Keratinocyte (primary cell): ENCODE measurements around the gene CENPF. TPM values are rescaled to one million over a fixed set of nuclear protein-coding genes. Genes with fewer than 3 reads are reported as not detected.

Experiments used
- DNase-seq: peaks from one replicate; pipeline ENCODE4 v3.0.0-alpha.2; 2011; ENCODE audit warnings: low read depth, missing footprints, low spot score
- FAIRE-seq: peaks from 2 replicates; lab custom pipeline; 2011; peaks lifted over from hg19 to GRCh38; lab: Jason Lieb, UNC
- H2AFZ ChIP-seq: 2 replicates; pipeline ENCODE4 v1.6.0; 2012; ENCODE audit warnings: low read length, control low read depth, inconsistent platforms; ENCODE audit not compliant: control insufficient read depth
- H3K27ac ChIP-seq: 2 replicates; pipeline ENCODE4 v1.5.1; 2011; ENCODE audit warnings: low read length; ENCODE audit not compliant: control insufficient read depth, insufficient read depth
- H3K27me3 ChIP-seq: 3 replicates; pipeline ENCODE4 v1.6.0; 2011; ENCODE audit warnings: low read length; ENCODE audit not compliant: control insufficient read depth, insufficient read depth; ENCODE audit errors: extremely low read depth
- H3K36me3 ChIP-seq, 2 experiments: 2 replicates in 1 of 2; 3 replicates in 1 of 2; pipeline ENCODE4 v1.5.1; 2011; ENCODE audit warnings: low read length in 2 of 2, mild to moderate bottlenecking in 1 of 2; ENCODE audit not compliant: control insufficient read depth in 2 of 2, insufficient read depth in 2 of 2; ENCODE audit errors: extremely low read depth in 1 of 2
- H3K4me1 ChIP-seq: 3 replicates; pipeline ENCODE4 v1.5.1; 2011; ENCODE audit warnings: low read length; ENCODE audit not compliant: control insufficient read depth, insufficient read depth; ENCODE audit errors: extremely low read depth
- H3K4me2 ChIP-seq: 3 replicates; pipeline ENCODE4 v1.6.0; 2011; ENCODE audit warnings: low read depth, low read length; ENCODE audit not compliant: control insufficient read depth, insufficient read depth; ENCODE audit errors: extremely low read depth
- H3K4me3 ChIP-seq, 3 experiments: fragments of 200-600 bp in 1 of 3; sonication (generic) in 1 of 3; 2 replicates in 2 of 3; 3 replicates in 1 of 3; pipeline ENCODE4 v1.5.1; 2011 to 2016; ENCODE audit warnings: low read length in 3 of 3, mild to moderate bottlenecking in 3 of 3, control low read depth in 2 of 3, inconsistent platforms in 1 of 3, low read depth in 1 of 3, mixed read lengths in 1 of 3, mixed run types in 1 of 3, moderate library complexity in 1 of 3; ENCODE audit not compliant: control insufficient read depth in 2 of 3, insufficient read depth in 2 of 3; ENCODE audit errors: extremely low read depth in 1 of 3
- H3K79me2 ChIP-seq: 2 replicates; pipeline ENCODE4 v1.6.0; 2012; ENCODE audit warnings: low read length; ENCODE audit not compliant: control insufficient read depth, insufficient read depth
- H3K9ac ChIP-seq: 3 replicates; pipeline ENCODE4 v1.6.0; 2011; ENCODE audit warnings: low read length; ENCODE audit not compliant: control insufficient read depth, insufficient read depth; ENCODE audit errors: extremely low read depth
- H3K9me1 ChIP-seq: 3 replicates; pipeline ENCODE4 v1.6.0; 2011; ENCODE audit warnings: low read length; ENCODE audit not compliant: control insufficient read depth, insufficient read depth; ENCODE audit errors: extremely low read depth
- H3K9me3 ChIP-seq: 2 replicates; pipeline ENCODE4 v1.5.1; 2012; ENCODE audit warnings: low read depth, low read length; ENCODE audit not compliant: control insufficient read depth
- H4K20me1 ChIP-seq: 3 replicates; pipeline ENCODE4 v1.6.0; 2011; ENCODE audit warnings: low read length; ENCODE audit not compliant: control insufficient read depth, insufficient read depth; ENCODE audit errors: extremely low read depth
- EZH2 ChIP-seq: IDR thresholded peaks from one replicate; pipeline ENCODE4 v1.6.1; 2012; ENCODE audit warnings: inconsistent platforms, mild to moderate bottlenecking, low read length, moderate library complexity
- dilution Hi-C: fragments of 300-500 bp; cut with MboI; formaldehyde crosslinking; loops from one replicate; pipeline ENCODE4 v1.7.0; 2020; ENCODE audit warnings: low sequenced_read_pairs; ENCODE audit not compliant: extremely low pct_ligation_motif_present
- polyA plus RNA-seq, 5 experiments: library from polyadenylated mRNA; depleted of rRNA in 3 of 5; stranded (reverse) in 3 of 5; stranded (forward) in 1 of 5; unstranded in 1 of 5; fragments of >200 nt; gene quantifications; 1 replicate in 1 of 5; 2 replicates in 3 of 5; 3 replicates in 1 of 5; pipeline versions ENCODE4 v1.2.1 to v1.2.3, GENCODE V29; 2011 to 2012; ENCODE audit warnings: missing spikeins in 2 of 5, low read depth in 1 of 5, low replicate concordance in 1 of 5
- TF ChIP-seq, protein P1 (sequence below), 3 experiments: IDR thresholded peaks in 1 of 3; conservative IDR thresholded peaks in 1 of 3; optimal IDR thresholded peaks in 1 of 3; 2 replicates in 2 of 3; 3 replicates in 1 of 3; pipeline versions ENCODE3 to v1.5.1; 2011; ENCODE audit warnings: low read length in 3 of 3, mild to moderate bottlenecking in 3 of 3, moderate library complexity in 2 of 3, control low read depth in 1 of 3, inconsistent platforms in 1 of 3; ENCODE audit not compliant: insufficient read depth in 2 of 3; ENCODE audit errors: extremely low read depth in 1 of 3

The CENPF gene
- polyA plus RNA-seq, 1 donor (not counting 4 experiments of a cell fraction or from before 2014, with no cell fraction given) = 14.4 TPM

DNA sequence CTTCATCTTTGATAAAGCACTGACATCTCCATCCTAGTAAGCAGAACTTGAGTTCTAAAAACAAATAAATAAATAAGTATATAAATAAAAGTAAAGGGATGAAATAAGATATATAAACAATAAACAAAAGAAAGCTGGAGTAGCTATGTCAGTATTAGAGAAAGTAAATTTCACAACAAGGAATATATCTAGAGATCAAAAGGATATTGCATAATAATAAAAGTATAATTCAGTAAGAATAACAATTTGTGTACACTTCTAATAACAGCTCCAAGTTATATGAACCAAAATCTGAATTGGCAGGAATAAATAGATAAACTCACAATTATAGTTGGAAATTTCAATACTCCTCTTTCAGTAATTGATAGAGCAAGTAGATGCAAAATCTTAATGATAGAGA lies 9.8 kb upstream of the CENPF start:
- no peak for FAIRE-seq
- dilution Hi-C loops = no loop called here

DNA sequence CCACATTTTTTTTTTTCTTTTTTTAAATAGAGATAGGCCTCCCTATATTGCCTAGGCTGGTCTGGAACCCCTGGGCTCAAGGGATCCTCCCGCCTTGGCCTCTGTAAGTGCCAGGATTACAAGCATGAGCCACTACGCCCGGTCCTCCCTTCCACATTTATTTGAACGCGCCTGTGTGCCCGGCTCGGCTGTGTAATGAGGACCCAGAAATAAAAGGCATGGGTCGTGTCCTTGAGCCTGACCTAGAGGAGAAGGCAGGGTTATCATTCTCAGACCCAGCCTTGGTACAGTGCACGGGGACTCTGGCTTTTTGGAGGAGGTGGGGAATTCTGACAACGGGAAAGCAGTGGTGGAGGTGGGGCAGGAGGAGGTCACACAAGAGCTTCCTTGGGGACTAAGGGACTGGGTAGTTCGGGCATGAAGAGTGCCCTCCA lies 841 bp downstream of the CENPF start:
- TF ChIP-seq, protein P1, sequence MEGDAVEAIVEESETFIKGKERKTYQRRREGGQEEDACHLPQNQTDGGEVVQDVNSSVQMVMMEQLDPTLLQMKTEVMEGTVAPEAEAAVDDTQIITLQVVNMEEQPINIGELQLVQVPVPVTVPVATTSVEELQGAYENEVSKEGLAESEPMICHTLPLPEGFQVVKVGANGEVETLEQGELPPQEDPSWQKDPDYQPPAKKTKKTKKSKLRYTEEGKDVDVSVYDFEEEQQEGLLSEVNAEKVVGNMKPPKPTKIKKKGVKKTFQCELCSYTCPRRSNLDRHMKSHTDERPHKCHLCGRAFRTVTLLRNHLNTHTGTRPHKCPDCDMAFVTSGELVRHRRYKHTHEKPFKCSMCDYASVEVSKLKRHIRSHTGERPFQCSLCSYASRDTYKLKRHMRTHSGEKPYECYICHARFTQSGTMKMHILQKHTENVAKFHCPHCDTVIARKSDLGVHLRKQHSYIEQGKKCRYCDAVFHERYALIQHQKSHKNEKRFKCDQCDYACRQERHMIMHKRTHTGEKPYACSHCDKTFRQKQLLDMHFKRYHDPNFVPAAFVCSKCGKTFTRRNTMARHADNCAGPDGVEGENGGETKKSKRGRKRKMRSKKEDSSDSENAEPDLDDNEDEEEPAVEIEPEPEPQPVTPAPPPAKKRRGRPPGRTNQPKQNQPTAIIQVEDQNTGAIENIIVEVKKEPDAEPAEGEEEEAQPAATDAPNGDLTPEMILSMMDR (optimal IDR thresholded peaks at IDR 0.05 in 1 of 3, IDR thresholded peaks at IDR 0.05 in 1 of 3, conservative IDR thresholded peaks at IDR 0.05 in 1 of 3; ENCODE audit: extremely low read depth in 1 of 3, insufficient read depth in 2 of 3, low read length in 3 of 3) = no peak
- TF ChIP-seq EZH2 = no peak
- FAIRE-seq (no peak), DNase-seq (no peak)
- Histone ChIP-seq H3K4me1 (peaks cover 17% of the 10 kb centered on the region), H3K36me3 (no peaks in the 10 kb centered on the region), H3K79me2 (peaks cover 42% of the 10 kb centered on the region), H3K9ac (peak overlapping the region; percentile 87), H3K4me3 (peak overlapping the region; percentile 76 to 97 (median 89)), H3K27me3 (no peaks in the 10 kb centered on the region), H2AFZ (peak overlapping the region; percentile 90), H3K27ac (peak overlapping the region; percentile 78), H3K9me3 (no peaks in the 10 kb centered on the region), H3K9me1 (no peaks in the 10 kb centered on the region), H3K4me2 (peak overlapping the region; percentile 96), H4K20me1 (no peaks in the 10 kb centered on the region)
- dilution Hi-C loops = no loop called here

More for the DNA sequence above, 9.8 kb upstream of the CENPF start:
- no peak overlapping the region for H3K9ac ChIP-seq
- H3K9me3 ChIP-seq = no peaks in the 10 kb centered on the region
- no peak overlapping the region for H3K4me2 ChIP-seq
- no peaks in the 10 kb centered on the region for H3K9me1 ChIP-seq
- H3K27me3 ChIP-seq = no peaks in the 10 kb centered on the region
- DNase-seq = no peak
- no peaks in the 10 kb centered on the region for H3K79me2 ChIP-seq
- H3K4me3 ChIP-seq = no peak overlapping the region
- no peaks in the 10 kb centered on the region for H3K4me1 ChIP-seq
- H4K20me1 ChIP-seq = no peaks in the 10 kb centered on the region
- TF ChIP-seq, protein P1 (optimal IDR thresholded peaks at IDR 0.05 in 1 of 3, IDR thresholded peaks at IDR 0.05 in 1 of 3, conservative IDR thresholded peaks at IDR 0.05 in 1 of 3; ENCODE audit: extremely low read depth in 1 of 3, insufficient read depth in 2 of 3, low read length in 3 of 3) = no peak
- no peak for TF ChIP-seq EZH2
- H3K27ac ChIP-seq = no peak overlapping the region
- no peaks in the 10 kb centered on the region for H3K36me3 ChIP-seq
- H2AFZ ChIP-seq = no peak overlapping the region
